DND-41 (cell line): ENCODE measurements around the gene ZNF594.

Source experiments
- ATAC-seq: fragments of 200-7000 bp; cut with Tn5 transposase; 3 replicates; pipeline ENCODE4 v1.9.1; 2021; ENCODE audit warnings: low read depth; ENCODE audit not compliant: insufficient read depth
- DNase-seq: peaks from one replicate; pipeline ENCODE4 v3.0.0-alpha.2; 2020
- H2AFZ ChIP-seq: 2 replicates; pipeline ENCODE4 v1.6.0; 2012; ENCODE audit warnings: low read depth, low read length
- H3K27ac ChIP-seq: 2 replicates; pipeline ENCODE4 v1.5.1; 2012; ENCODE audit warnings: low read length, inconsistent platforms
- H3K27me3 ChIP-seq: fragments of 200-600 bp; sonication (generic); 2 replicates; pipeline ENCODE4 v1.6.0; 2012; ENCODE audit warnings: low read length, mild to moderate bottlenecking, inconsistent platforms; ENCODE audit not compliant: insufficient read depth, poor library complexity
- H3K36me3 ChIP-seq: 2 replicates; pipeline ENCODE4 v1.5.1; 2012; ENCODE audit warnings: low read length, inconsistent platforms; ENCODE audit not compliant: insufficient read depth
- H3K4me1 ChIP-seq: 2 replicates; pipeline ENCODE4 v1.5.1; 2012; ENCODE audit warnings: mild to moderate bottlenecking, low read length; ENCODE audit not compliant: insufficient read depth
- H3K4me2 ChIP-seq: 2 replicates; pipeline ENCODE4 v1.6.0; 2012; ENCODE audit warnings: mild to moderate bottlenecking, moderate library complexity, low read length, inconsistent platforms; ENCODE audit not compliant: insufficient read depth
- H3K4me3 ChIP-seq, 2 experiments: fragments of 200-600 bp in 1 of 2; shearing (Covaris generic) in 1 of 2; 2 replicates each; pipeline ENCODE4 v1.5.1; 2012 to 2016; ENCODE audit warnings: inconsistent platforms in 2 of 2, low read length in 2 of 2, mild to moderate bottlenecking in 2 of 2, low read depth in 1 of 2, moderate library complexity in 1 of 2
- H3K79me2 ChIP-seq: 2 replicates; pipeline ENCODE4 v1.6.0; 2012; ENCODE audit warnings: low read length, inconsistent platforms; ENCODE audit not compliant: insufficient read depth
- H3K9ac ChIP-seq: 2 replicates; pipeline ENCODE4 v1.6.0; 2012; ENCODE audit warnings: low read depth, mild to moderate bottlenecking, inconsistent platforms, low read length, moderate library complexity
- H3K9me3 ChIP-seq: 2 replicates; pipeline ENCODE4 v1.5.1; 2012; ENCODE audit warnings: low read length, moderate library complexity, mild to moderate bottlenecking, inconsistent platforms; ENCODE audit not compliant: insufficient read depth, severe bottlenecking
- H4K20me1 ChIP-seq: 2 replicates; pipeline ENCODE4 v1.6.0; 2012; ENCODE audit warnings: low read length; ENCODE audit not compliant: insufficient read depth
- EZH2 ChIP-seq: IDR thresholded peaks from 3 replicates; pipeline ENCODE4 v1.6.1; 2012; ENCODE audit warnings: borderline replicate concordance, low read depth, mild to moderate bottlenecking, moderate library complexity, low read length, inconsistent platforms; ENCODE audit not compliant: severe bottlenecking
- TF ChIP-seq, protein P1 (sequence below): IDR thresholded peaks from 2 replicates; pipeline ENCODE4 v1.5.1; 2012; ENCODE audit warnings: borderline replicate concordance, low read length, moderate library complexity, mild to moderate bottlenecking; ENCODE audit not compliant: poor library complexity, severe bottlenecking; ENCODE audit errors: extremely low read depth

Gene ZNF594

GRCh38 chr17:5203178-5203907, 11.7 kb upstream of the ZNF594 start:
- no peak overlapping the region for H3K9ac ChIP-seq
- H3K4me1 ChIP-seq: no peaks in the 10 kb centered on the region
- H3K27me3 ChIP-seq: no peaks in the 10 kb centered on the region
- TF ChIP-seq, protein P1, sequence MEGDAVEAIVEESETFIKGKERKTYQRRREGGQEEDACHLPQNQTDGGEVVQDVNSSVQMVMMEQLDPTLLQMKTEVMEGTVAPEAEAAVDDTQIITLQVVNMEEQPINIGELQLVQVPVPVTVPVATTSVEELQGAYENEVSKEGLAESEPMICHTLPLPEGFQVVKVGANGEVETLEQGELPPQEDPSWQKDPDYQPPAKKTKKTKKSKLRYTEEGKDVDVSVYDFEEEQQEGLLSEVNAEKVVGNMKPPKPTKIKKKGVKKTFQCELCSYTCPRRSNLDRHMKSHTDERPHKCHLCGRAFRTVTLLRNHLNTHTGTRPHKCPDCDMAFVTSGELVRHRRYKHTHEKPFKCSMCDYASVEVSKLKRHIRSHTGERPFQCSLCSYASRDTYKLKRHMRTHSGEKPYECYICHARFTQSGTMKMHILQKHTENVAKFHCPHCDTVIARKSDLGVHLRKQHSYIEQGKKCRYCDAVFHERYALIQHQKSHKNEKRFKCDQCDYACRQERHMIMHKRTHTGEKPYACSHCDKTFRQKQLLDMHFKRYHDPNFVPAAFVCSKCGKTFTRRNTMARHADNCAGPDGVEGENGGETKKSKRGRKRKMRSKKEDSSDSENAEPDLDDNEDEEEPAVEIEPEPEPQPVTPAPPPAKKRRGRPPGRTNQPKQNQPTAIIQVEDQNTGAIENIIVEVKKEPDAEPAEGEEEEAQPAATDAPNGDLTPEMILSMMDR: no peak
- no peak for TF ChIP-seq EZH2
- no peaks in the 10 kb centered on the region for H3K79me2 ChIP-seq
- H3K9me3 ChIP-seq: no peaks in the 10 kb centered on the region
- H4K20me1 ChIP-seq: no peaks in the 10 kb centered on the region
- DNase-seq (no peak), ATAC-seq (no peak)
- H2AFZ ChIP-seq: no peak overlapping the region
- no peak overlapping the region for H3K4me3 ChIP-seq
- H3K36me3 ChIP-seq: no peaks in the 10 kb centered on the region
- H3K4me2 ChIP-seq: no peak overlapping the region
- H3K27ac ChIP-seq: no peak overlapping the region

- H3K79me2 ChIP-seq: no peaks in the 10 kb centered on the region
- no peaks in the 10 kb centered on the region for H3K27me3 ChIP-seq
- H2AFZ ChIP-seq: no peak overlapping the region
- no peaks in the 10 kb centered on the region for H4K20me1 ChIP-seq
- no peak overlapping the region for H3K4me2 ChIP-seq
- TF ChIP-seq EZH2: no peak
- TF ChIP-seq, protein P1: no peak
- H3K9ac ChIP-seq: no peak overlapping the region
- 0 out of 2 replicates have a peak, but pooled peaks cover 4% of the 10 kb centered on the region for H3K36me3 ChIP-seq
- ATAC-seq: no peak
- no peaks in the 10 kb centered on the region for H3K9me3 ChIP-seq
- H3K4me3 ChIP-seq: no peak overlapping the region
- no peaks in the 10 kb centered on the region for H3K4me1 ChIP-seq
- DNase-seq: no peak
- no peak overlapping the region for H3K27ac ChIP-seq
These were observed 9.3 kb upstream of the ZNF594 start for GRCh38 chr17:5201011-5201410.

DNA sequence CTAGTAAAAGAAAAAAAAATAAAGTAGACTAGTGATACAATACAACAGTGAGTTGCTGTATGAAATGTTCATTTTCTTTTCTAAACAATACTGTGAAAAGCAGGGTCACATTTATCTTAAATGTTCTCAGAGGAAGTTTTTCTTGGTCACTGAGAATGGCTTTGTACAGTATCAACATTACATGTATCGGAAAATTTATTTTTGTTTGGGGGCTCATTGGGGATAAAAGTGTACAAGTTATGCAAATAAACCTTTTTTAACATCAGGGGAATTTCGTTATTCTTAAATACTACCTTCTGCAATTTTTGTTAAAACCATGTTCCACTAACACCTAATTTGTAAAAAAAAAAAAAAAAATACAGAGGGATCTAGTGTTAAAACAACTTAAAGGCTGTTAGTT, 8.7 kb upstream of the ZNF594 start:
- DNase-seq (no peak), ATAC-seq (no peak)
- Histone ChIP-seq H3K4me3 (no peak overlapping the region), H3K27ac (no peak overlapping the region), H4K20me1 (no peaks in the 10 kb centered on the region), H3K4me1 (no peaks in the 10 kb centered on the region), H3K79me2 (no peaks in the 10 kb centered on the region), H3K27me3 (no peaks in the 10 kb centered on the region), H3K9ac (no peak overlapping the region), H3K9me3 (no peaks in the 10 kb centered on the region), H3K36me3 (0 out of 2 replicates have a peak, but pooled peaks cover 5% of the 10 kb centered on the region), H2AFZ (no peak overlapping the region), H3K4me2 (no peak overlapping the region)
- TF ChIP-seq, protein P1: no peak
- TF ChIP-seq EZH2: no peak
